GM18499 (cell line): ENCODE results near the gene NEK4.
"Not testable (repeated sequence)": the region's sequence is repeated elsewhere in the genome, so short reads cannot be mapped to it uniquely, and the experiment has no call there.

Source experiments
- ATAC-seq: cut with Tn5 transposase; IDR thresholded peaks from one replicate; pipeline ENCODE4 v1.9.1; 2021; ENCODE audit warnings: moderate number of reproducible peaks; ENCODE audit not compliant: insufficient read depth, unreplicated experiment

Gene NEK4

GRCh38 chr3:52779837-52780585 lies 9.3 kb upstream of the NEK4 start:
- no peak for ATAC-seq

DNA sequence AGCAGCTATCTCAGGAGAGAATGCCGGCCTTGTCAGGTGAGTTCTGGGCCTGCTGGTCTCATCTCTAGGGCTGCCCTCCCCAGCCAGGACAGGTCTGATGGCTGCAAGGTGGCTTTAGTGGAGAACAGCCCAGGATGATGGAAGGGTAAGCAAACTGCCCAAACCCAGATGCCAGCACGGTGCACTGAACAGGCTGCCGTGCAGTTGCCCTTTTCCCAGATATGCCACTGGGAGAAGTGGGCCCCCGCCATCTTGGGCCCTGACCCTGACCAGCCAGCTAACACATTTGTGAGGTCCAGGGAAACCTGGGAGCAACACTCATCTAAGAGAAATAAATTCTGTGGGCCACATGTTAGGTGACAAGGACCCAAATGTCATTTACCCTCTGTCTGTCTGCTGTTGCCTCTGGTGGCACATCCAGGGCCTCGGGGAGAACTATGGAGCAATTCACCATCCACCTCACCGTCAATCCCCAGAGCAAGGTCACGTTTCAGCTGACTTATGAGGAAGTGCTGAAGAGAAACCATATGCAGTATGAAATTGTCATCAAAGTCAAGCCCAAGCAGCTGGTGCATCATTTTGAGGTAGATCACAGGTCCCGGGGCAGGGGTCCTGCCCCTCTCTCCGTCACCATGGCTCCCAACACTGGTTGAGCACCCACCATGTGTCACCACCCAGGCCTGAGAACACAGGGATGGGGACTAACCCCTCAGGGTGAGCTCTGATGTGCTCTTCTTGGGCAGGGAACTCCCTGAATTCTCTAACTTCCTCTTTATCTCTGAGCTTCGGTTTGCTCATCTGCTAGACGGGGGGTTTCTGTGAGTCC lies 8.5 kb upstream of the NEK4 start:
- ATAC-seq, result no peak

GRCh38 chr3:52777959-52778805 lies 7.4 kb upstream of the NEK4 start:
- no peak for ATAC-seq

GRCh38 chr3:52777127-52777958 lies 6.6 kb upstream of the NEK4 start, which contains the start of gene ITIH1:
Gene ITIH1 (plus strand): TSS chr3:52777599. CDS start chr3:52777616, 17 bp downstream.
- ATAC-seq, result no peak

DNA sequence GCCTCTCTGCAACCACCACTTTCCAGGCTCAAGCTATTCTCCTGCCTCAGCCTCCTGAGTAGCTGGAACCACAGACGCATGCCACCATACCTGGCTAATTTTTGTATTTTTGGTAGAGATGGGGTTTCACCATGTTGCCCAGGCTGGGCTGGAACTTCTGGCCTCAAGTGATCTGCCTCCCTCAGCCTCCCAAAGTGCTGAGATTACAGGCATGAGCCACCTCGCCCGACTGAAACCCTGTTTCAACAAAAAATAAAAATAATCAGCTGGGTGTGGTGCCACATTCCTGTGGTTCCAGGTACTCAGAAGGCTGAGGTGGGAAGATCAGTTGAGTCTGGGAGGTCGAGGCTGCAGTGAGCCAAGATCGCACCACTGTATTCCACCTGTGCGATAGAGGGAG lies 5.7 kb upstream of the NEK4 start:
- ATAC-seq, result not testable (repeated sequence)

DNA sequence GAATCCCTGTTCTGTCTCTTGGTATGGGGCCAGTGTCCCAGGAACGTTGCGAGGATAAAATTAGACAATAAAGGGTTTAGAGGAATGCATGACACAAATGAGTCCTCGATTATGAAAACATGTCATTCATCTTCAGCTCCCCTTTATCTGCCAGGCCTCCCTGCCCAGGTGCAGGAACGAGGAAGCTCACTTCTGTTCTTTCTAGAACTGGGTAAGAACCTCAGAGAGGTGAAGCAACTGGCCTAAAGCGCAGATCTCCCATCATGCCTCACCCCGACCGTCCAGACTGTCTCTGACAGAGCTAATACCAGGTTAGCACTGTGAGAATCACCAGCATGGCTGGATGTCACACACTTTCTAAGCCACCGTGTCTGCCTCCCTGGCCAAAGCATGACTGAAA lies 5.1 kb upstream of the NEK4 start:
- no peak for ATAC-seq

- no peak for ATAC-seq
These were observed 4.4 kb upstream of the NEK4 start for GRCh38 chr3:52774901-52775864.

- ATAC-seq, result no peak
These were observed 3.5 kb upstream of the NEK4 start for GRCh38 chr3:52774066-52774713.

DNA sequence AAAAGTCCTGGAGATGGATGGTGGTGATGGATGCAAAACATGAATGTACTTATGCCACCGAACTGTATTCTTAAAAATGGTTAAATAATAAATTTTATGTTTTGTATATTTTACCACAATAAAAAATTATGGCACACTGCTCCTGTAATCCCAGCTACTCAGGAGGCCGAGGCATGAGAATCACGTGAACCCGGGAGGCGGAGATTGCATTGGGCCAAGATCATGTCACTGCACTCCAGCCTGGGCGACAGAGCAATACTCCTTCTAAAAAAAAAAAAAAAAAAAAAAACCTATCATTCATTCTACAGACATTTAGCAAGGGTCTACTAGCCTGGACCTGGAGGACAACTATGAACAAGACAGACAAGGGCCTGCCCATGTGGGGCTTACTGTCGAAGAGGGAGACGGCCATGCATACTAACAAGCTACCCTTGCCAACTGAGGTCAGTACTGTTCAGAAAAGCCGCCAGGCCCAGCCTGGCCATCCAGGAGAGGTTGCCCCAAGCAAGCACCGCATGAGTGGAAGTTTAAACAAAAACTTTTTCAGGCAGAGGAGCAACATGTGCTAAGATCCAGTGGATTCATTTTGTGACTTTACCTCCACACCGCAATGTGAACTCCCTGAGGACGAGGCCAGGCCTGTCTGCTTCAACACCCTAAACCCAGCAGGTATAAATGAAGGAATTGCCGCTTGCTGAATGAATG lies 2.8 kb upstream of the NEK4 start:
- ATAC-seq, result no peak

DNA sequence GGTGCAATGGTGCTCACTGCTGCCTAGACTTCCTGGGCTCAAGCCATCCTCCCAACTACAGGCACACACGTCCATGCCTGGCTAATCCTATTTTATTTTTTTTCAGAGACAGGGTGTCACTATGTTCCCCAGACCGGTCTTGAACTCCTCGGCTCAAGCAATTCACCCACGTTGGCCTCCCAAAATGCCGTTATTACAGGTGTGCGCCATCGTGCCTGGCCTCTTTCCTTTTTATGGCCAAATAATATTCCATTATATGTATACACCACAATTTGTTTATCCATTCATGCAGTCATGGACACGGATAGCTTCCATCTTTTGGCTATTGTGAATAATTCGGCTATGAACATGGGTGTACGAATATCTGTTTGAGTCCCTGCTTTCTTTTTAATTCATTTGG lies 962 bp upstream of the NEK4 start:
- no peak for ATAC-seq

DNA sequence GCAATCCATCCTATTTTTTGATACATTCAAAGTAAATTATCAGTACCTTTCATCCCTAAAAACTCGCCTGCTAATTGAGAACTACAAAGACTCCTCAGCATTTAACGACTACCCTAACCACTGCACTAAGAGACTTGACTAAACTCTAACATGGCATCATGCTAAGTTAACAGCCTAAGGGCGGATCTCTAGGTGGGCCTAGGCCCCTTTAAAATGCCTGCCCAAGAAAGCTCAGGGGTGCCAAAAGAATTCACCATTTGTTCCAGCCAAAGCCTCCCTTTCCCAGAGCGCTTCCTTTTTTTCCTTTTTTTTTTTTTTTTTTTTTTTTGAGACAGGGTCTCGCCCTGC lies 568 bp upstream of the NEK4 start:
- no peak for ATAC-seq

- no peak for ATAC-seq
These were observed 819 bp downstream of the NEK4 start for GRCh38 chr3:52769786-52770455.

DNA sequence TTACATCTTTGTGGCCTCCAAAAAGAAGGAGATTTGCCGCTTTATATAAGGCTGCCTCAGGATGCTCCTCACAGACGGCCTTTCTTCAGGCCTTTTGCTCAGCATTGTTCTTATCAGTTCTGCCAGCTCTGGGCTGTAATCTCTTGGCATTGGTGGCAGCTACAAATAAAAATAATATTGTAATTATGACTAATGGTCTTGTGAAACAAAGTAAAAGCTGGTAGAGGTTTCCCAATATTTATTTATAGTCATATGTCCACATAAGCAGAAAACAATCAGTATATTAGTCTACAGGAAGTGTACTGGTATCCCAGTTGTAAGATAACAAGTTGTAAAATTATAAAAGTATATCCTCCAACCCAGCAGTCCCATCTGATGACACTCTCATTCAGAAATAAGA lies 7.3 kb downstream of the NEK4 start:
- no peak for ATAC-seq

DNA sequence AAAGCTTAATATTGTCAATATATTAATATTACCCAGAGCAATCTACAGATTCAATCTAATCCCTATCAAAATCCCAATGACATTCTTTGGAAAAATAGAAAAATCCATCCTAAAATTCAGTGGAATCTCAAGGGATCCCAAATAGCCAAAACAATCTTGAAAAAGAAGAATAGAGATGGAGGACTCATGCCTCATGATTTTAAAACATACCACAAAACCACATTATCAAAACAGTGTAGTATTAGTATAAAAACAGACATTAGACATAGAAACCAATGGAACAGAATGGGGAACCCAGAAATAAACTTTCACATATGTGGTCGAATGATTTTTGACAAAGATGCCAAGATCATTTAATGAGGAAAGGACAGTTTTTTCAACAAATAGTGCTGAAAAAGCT lies 14.6 kb downstream of the NEK4 start:
- ATAC-seq, result no peak

DNA sequence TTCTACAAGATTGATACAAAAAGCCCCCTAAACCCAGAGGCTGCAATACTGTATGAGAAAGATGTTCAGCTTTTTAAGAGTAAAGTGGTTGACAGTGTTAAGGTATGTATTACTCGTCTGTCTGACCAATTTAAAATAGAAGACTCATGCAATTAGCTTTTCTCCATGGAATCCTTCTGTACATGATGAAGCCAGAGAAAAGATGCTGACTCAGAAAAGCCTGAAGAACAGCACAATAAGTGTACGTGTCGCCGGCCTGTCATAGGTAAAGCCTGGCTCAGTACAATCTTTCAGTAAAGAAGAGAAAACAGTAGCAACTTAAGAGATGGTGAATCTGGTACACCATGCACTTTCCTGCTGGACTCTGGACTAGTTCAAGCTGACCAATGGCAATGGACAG lies 16.4 kb downstream of the NEK4 start:
- no peak for ATAC-seq

GRCh38 chr3:52752045-52752660 lies 18.6 kb downstream of the NEK4 start:
- ATAC-seq, result no peak

- ATAC-seq, result no peak
These were observed 27.0 kb downstream of the NEK4 start for GRCh38 chr3:52743721-52744120.
